PFSK-1 (cell line): ENCODE data around the gene GKAP1.

Experiments
- FOXP2 ChIP-seq: optimal IDR thresholded peaks from 2 replicates; pipeline ENCODE3; 2011; ENCODE audit warnings: borderline replicate concordance, control low read depth, inconsistent platforms; ENCODE audit not compliant: insufficient read depth; ENCODE audit errors: extremely low read length, extremely low read depth
- POLR2AphosphoS5 ChIP-seq: IDR thresholded peaks from 2 replicates; pipeline ENCODE4 v1.6.1; 2012; ENCODE audit warnings: low read depth, mild to moderate bottlenecking, control low read depth, low read length, moderate library complexity
- REST ChIP-seq, 2 experiments: IDR thresholded peaks; 2 replicates each; pipeline versions ENCODE4 v1.6.1 to v1.8.0; 2011 to 2012; ENCODE audit warnings: low read depth in 2 of 2, low read length in 2 of 2, control low read depth in 1 of 2, inconsistent platforms in 1 of 2, mild to moderate bottlenecking in 1 of 2, moderate library complexity in 1 of 2; ENCODE audit not compliant: insufficient read depth in 1 of 2
- SIN3A ChIP-seq: IDR thresholded peaks from 2 replicates; pipeline ENCODE4 v1.6.1; 2012; ENCODE audit warnings: mild to moderate bottlenecking, low read length, moderate library complexity, borderline replicate concordance; ENCODE audit not compliant: insufficient read depth
- TAF1 ChIP-seq: IDR thresholded peaks from 2 replicates; pipeline ENCODE4 v1.6.1; 2012; ENCODE audit warnings: low read length, control low read depth, borderline replicate concordance; ENCODE audit not compliant: insufficient read depth

GKAP1 gene

GRCh38 chr9:83714329-83714728 lies 103.2 kb downstream of the GKAP1 start:
- TF ChIP-seq FOXP2 (no peak), REST (IDR thresholded peaks at IDR 0.05; ENCODE audit: insufficient read depth in 1 of 2, low read depth in 2 of 2, low read length in 2 of 2) (no peak), TAF1 (no peak), POLR2AphosphoS5 (no peak), SIN3A (no peak)

GRCh38 chr9:83708515-83709158 lies 108.9 kb downstream of the GKAP1 start:
- TF ChIP-seq FOXP2 (no peak), POLR2AphosphoS5 (no peak), REST (IDR thresholded peaks at IDR 0.05; ENCODE audit: insufficient read depth in 1 of 2, low read depth in 2 of 2, low read length in 2 of 2) (no peak), TAF1 (no peak), SIN3A (no peak)

GRCh38 chr9:83707768-83708514 lies 109.6 kb downstream of the GKAP1 start, which contains the start of gene UBQLN1:
TSS of gene UBQLN1 (minus strand) at chr9:83707958. CDS start at chr9:83707679, 279 bp downstream.
- TF ChIP-seq TAF1 (peak; percentile 71; the same call in 1 of the 2 replicates), POLR2AphosphoS5 (peak; percentile 86), SIN3A (no peak; the same call in 1 of the 2 replicates), REST (IDR thresholded peaks at IDR 0.05; ENCODE audit: insufficient read depth in 1 of 2, low read depth in 2 of 2, low read length in 2 of 2) (peak; percentile 8 to 14; a peak in 1 of 4 replicates), FOXP2 (peak; percentile 92)

GRCh38 chr9:83707518-83707767 lies 110.1 kb downstream of the GKAP1 start:
- no peak for TF ChIP-seq REST (IDR thresholded peaks at IDR 0.05; ENCODE audit: insufficient read depth in 1 of 2, low read depth in 2 of 2, low read length in 2 of 2)
- TF ChIP-seq SIN3A: no peak
- TF ChIP-seq TAF1: no peak
- TF ChIP-seq FOXP2: no peak
- TF ChIP-seq POLR2AphosphoS5: no peak
